ENCODE data around the gene UFD1. TPM values are rescaled to one million over a fixed set of nuclear protein-coding genes. Genes with fewer than 3 reads are reported as not detected.

Gene UFD1
- total and polyA plus RNA-seq, 4 donors = 28.9 to 58.3 (median 52.6) TPM

GRCh38 chr22:19517171-19517500, 38.1 kb upstream of the UFD1 start:
- DNase-seq (ENCODE audit: low read depth in 4 of 6, low spot score in 6 of 6) = no peak
- Histone ChIP-seq H3K9me3 (ENCODE audit: control insufficient read depth, insufficient read depth, low read length) (peaks cover 1% of the 10 kb centered on the region), H3K36me3 (ENCODE audit: control insufficient read depth, insufficient read depth, low read length) (peaks cover 31% of the 10 kb centered on the region), H3K4me3 (ENCODE audit: low read depth, low read length) (no peak overlapping the region), H3K27ac (ENCODE audit: low read depth, low read length) (no peak overlapping the region), H3K27me3 (ENCODE audit: control insufficient read depth, insufficient read depth, low read length) (peaks cover 4% of the 10 kb centered on the region), H3K4me1 (ENCODE audit: control insufficient read depth, insufficient read depth, low read length) (peaks cover 32% of the 10 kb centered on the region)
- WGBS (ENCODE audit: insufficient coverage) = 99% methylated on average over 10 of the region's 10 CpGs

GRCh38 chr22:19516378-19517170, 37.6 kb upstream of the UFD1 start:
- Histone ChIP-seq H3K9me3 (ENCODE audit: control insufficient read depth, insufficient read depth, low read length) (peaks cover 1% of the 10 kb centered on the region), H3K36me3 (ENCODE audit: control insufficient read depth, insufficient read depth, low read length) (peaks cover 30% of the 10 kb centered on the region), H3K4me1 (ENCODE audit: control insufficient read depth, insufficient read depth, low read length) (peaks cover 26% of the 10 kb centered on the region), H3K27me3 (ENCODE audit: control insufficient read depth, insufficient read depth, low read length) (no peaks in the 10 kb centered on the region), H3K4me3 (ENCODE audit: low read depth, low read length) (no peak overlapping the region), H3K27ac (ENCODE audit: low read depth, low read length) (no peak overlapping the region)
- 91% methylated on average over 19 of the region's 19 CpGs for WGBS (ENCODE audit: insufficient coverage)
- no peak for DNase-seq (ENCODE audit: low read depth in 4 of 6, low spot score in 6 of 6)

GRCh38 chr22:19515654-19516377, 36.8 kb upstream of the UFD1 start:
- Histone ChIP-seq H3K4me1 (ENCODE audit: control insufficient read depth, insufficient read depth, low read length) (peaks cover 22% of the 10 kb centered on the region), H3K4me3 (ENCODE audit: low read depth, low read length) (no peak overlapping the region), H3K27ac (ENCODE audit: low read depth, low read length) (no peak overlapping the region), H3K9me3 (ENCODE audit: control insufficient read depth, insufficient read depth, low read length) (peaks cover 1% of the 10 kb centered on the region), H3K27me3 (ENCODE audit: control insufficient read depth, insufficient read depth, low read length) (no peaks in the 10 kb centered on the region), H3K36me3 (ENCODE audit: control insufficient read depth, insufficient read depth, low read length) (peaks cover 26% of the 10 kb centered on the region)
- DNase-seq (ENCODE audit: low read depth in 4 of 6, low spot score in 6 of 6) = no peak
- 100% methylated on average over 9 of the region's 12 CpGs for WGBS (ENCODE audit: insufficient coverage)

GRCh38 chr22:19514831-19515565, 36.0 kb upstream of the UFD1 start:
- no peak for DNase-seq (ENCODE audit: low read depth in 4 of 6, low spot score in 6 of 6)
- H3K36me3 ChIP-seq (ENCODE audit: control insufficient read depth, insufficient read depth, low read length) = peaks cover 20% of the 10 kb centered on the region
- no peak overlapping the region for H3K4me3 ChIP-seq (ENCODE audit: low read depth, low read length)
- H3K27ac ChIP-seq (ENCODE audit: low read depth, low read length) = no peak overlapping the region
- WGBS (ENCODE audit: insufficient coverage) = 71% methylated on average over 14 of the region's 14 CpGs
- peaks cover 1% of the 10 kb centered on the region for H3K9me3 ChIP-seq (ENCODE audit: control insufficient read depth, insufficient read depth, low read length)
- H3K27me3 ChIP-seq (ENCODE audit: control insufficient read depth, insufficient read depth, low read length) = no peaks in the 10 kb centered on the region
- H3K4me1 ChIP-seq (ENCODE audit: control insufficient read depth, insufficient read depth, low read length) = peaks cover 20% of the 10 kb centered on the region

- no peak for DNase-seq (ENCODE audit: low read depth in 4 of 6, low spot score in 6 of 6)
- peaks cover 1% of the 10 kb centered on the region for H3K9me3 ChIP-seq (ENCODE audit: control insufficient read depth, insufficient read depth, low read length)
- peaks cover 16% of the 10 kb centered on the region for H3K36me3 ChIP-seq (ENCODE audit: control insufficient read depth, insufficient read depth, low read length)
- H3K4me1 ChIP-seq (ENCODE audit: control insufficient read depth, insufficient read depth, low read length) = peaks cover 8% of the 10 kb centered on the region
- H3K27ac ChIP-seq (ENCODE audit: low read depth, low read length) = no peak overlapping the region
- no peaks in the 10 kb centered on the region for H3K27me3 ChIP-seq (ENCODE audit: control insufficient read depth, insufficient read depth, low read length)
- 100% methylated on average over 1 of the region's 2 CpGs for whole genome bisulfite sequencing (ENCODE audit: insufficient coverage)
- H3K4me3 ChIP-seq (ENCODE audit: low read depth, low read length) = no peak overlapping the region
These were observed 34.8 kb upstream of the UFD1 start for GRCh38 chr22:19513823-19514222.

DNA sequence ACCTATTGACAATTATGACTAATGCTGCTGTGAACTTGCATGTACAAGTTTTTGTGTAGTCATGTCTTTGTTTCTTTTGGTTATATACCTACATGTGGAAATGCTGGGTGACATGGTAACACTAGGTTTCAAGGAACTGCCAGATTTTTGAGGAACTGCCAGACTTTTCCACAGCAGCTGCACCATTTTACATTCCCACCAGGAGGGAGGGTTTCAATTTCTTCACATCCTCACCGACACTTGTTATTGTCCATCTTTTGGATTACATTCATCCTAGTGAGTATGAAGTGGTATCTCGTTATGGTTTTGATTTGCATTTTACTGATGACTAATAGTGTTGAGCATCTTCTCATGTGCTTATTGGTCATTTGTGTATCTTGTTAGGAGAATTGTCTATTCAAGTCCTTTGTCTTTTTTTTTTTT, 31.9 kb upstream of the UFD1 start:
- Histone ChIP-seq H3K27ac (ENCODE audit: low read depth, low read length) (no peak overlapping the region), H3K4me3 (ENCODE audit: low read depth, low read length) (no peak overlapping the region), H3K36me3 (ENCODE audit: control insufficient read depth, insufficient read depth, low read length) (peaks cover 5% of the 10 kb centered on the region), H3K27me3 (ENCODE audit: control insufficient read depth, insufficient read depth, low read length) (no peaks in the 10 kb centered on the region), H3K4me1 (ENCODE audit: control insufficient read depth, insufficient read depth, low read length) (no peaks in the 10 kb centered on the region), H3K9me3 (ENCODE audit: control insufficient read depth, insufficient read depth, low read length) (peaks cover 1% of the 10 kb centered on the region)
- WGBS (ENCODE audit: insufficient coverage) = no CpG with 5 or more reads among the region's 2 CpGs
- no peak for DNase-seq (ENCODE audit: low read depth in 4 of 6, low spot score in 6 of 6)

DNA sequence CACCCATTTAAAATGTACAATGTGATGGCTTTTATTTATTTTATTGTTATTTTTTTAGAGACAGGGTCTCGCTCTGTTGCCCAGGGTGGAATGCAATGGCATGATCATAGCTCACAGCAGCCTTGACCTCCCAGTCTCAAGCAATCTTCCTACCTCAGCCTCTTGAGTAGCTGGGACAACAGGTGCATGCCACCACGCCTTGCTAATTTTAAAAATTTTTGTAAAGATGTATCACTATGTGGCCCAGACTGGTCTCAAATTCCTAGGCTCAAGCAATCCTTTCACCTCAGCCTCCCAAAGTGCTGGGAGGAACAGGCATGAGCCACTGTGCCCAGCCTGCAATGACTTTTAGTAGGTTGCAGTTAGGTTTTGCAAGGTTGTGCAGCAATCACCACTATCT, 30.9 kb upstream of the UFD1 start:
- H3K27ac ChIP-seq (ENCODE audit: low read depth, low read length) = no peak overlapping the region
- no peak overlapping the region for H3K4me3 ChIP-seq (ENCODE audit: low read depth, low read length)
- H3K36me3 ChIP-seq (ENCODE audit: control insufficient read depth, insufficient read depth, low read length) = peaks cover 8% of the 10 kb centered on the region
- H3K4me1 ChIP-seq (ENCODE audit: control insufficient read depth, insufficient read depth, low read length) = no peaks in the 10 kb centered on the region
- peaks cover 1% of the 10 kb centered on the region for H3K9me3 ChIP-seq (ENCODE audit: control insufficient read depth, insufficient read depth, low read length)
- DNase-seq (ENCODE audit: low read depth in 4 of 6, low spot score in 6 of 6) = no peak
- H3K27me3 ChIP-seq (ENCODE audit: control insufficient read depth, insufficient read depth, low read length) = no peaks in the 10 kb centered on the region
- WGBS (ENCODE audit: insufficient coverage) = no CpG with 5 or more reads among the region's 2 CpGs

- Histone ChIP-seq H3K27ac (ENCODE audit: low read depth, low read length) (no peak overlapping the region), H3K36me3 (ENCODE audit: control insufficient read depth, insufficient read depth, low read length) (peaks cover 8% of the 10 kb centered on the region), H3K9me3 (ENCODE audit: control insufficient read depth, insufficient read depth, low read length) (peaks cover 1% of the 10 kb centered on the region), H3K27me3 (ENCODE audit: control insufficient read depth, insufficient read depth, low read length) (no peaks in the 10 kb centered on the region), H3K4me1 (ENCODE audit: control insufficient read depth, insufficient read depth, low read length) (no peaks in the 10 kb centered on the region), H3K4me3 (ENCODE audit: low read depth, low read length) (no peak overlapping the region)
- 77% methylated on average over 3 of the region's 3 CpGs for WGBS (ENCODE audit: insufficient coverage)
- DNase-seq (ENCODE audit: low read depth in 4 of 6, low spot score in 6 of 6) = no peak
These were observed 30.2 kb upstream of the UFD1 start for GRCh38 chr22:19509191-19509590.

DNA sequence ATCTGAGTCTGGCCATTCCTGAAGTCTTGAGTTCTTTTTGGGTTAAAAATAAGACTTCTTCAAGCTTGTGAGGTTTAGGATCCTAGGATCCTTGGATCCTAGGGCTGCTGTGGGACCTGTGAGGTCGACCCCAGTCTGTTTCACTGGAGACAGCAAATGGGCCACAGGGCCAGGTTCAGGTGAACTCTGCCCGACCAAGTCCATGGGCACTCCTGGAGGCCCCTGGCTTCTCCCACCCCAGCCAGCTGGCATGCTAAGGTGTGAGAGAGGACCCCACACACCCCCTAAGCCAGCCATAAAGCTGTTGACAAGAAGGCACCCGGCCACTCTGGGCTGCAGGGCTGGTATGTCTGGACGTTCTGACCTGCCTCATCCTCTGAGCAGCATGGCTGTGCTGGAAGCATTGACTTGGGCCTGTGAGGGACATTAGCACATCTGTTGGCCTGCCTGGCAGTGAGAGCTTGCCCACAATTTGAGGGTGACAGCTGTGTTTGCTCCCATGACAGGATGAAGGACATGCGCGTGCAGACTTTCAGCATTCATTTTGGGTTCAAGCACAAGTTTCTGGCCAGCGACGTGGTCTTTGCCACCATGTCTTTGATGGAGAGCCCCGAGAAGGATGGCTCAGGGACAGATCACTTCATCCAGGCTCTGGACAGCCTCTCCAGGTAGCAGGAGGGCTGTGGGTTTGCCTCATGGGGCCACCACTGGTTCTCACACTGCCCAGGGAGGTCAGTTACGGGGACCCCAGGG, 29.2 kb upstream of the UFD1 start:
- H3K27me3 ChIP-seq (ENCODE audit: control insufficient read depth, insufficient read depth, low read length) = no peaks in the 10 kb centered on the region
- peaks cover 8% of the 10 kb centered on the region for H3K36me3 ChIP-seq (ENCODE audit: control insufficient read depth, insufficient read depth, low read length)
- no peak overlapping the region for H3K4me3 ChIP-seq (ENCODE audit: low read depth, low read length)
- peaks cover under 1% of the 10 kb centered on the region for H3K9me3 ChIP-seq (ENCODE audit: control insufficient read depth, insufficient read depth, low read length)
- no peak overlapping the region for H3K27ac ChIP-seq (ENCODE audit: low read depth, low read length)
- WGBS (ENCODE audit: insufficient coverage) = 91% methylated on average over 8 of the region's 10 CpGs
- no peak for DNase-seq (ENCODE audit: low read depth in 4 of 6, low spot score in 6 of 6)
- no peaks in the 10 kb centered on the region for H3K4me1 ChIP-seq (ENCODE audit: control insufficient read depth, insufficient read depth, low read length)
